VCaP (cell line): ENCODE measurements around the gene GPS2.
"Not testable (repeated sequence)": the region's sequence is repeated elsewhere in the genome, so short reads cannot be mapped to it uniquely, and the experiment has no call there.

Experiments used
- H3K27ac ChIP-seq: fragments of 450-650 bp; 2 replicates; pipeline ENCODE4 v1.5.1; 2017
- CTCF ChIP-seq: fragments of 450-650 bp; conservative IDR thresholded peaks from 2 replicates; pipeline ENCODE4 v1.5.1; 2017; ENCODE audit warnings: mild to moderate bottlenecking, moderate library complexity

GPS2 gene

GRCh38 chr17:7334938-7335538 is 19.9 kb upstream of the GPS2 start:
- H3K27ac ChIP-seq, result no peak overlapping the region
- no peak for TF ChIP-seq CTCF

GRCh38 chr17:7332600-7333069 is 17.5 kb upstream of the GPS2 start:
- H3K27ac ChIP-seq, result not testable (repeated sequence)

- no peak for TF ChIP-seq CTCF
- H3K27ac ChIP-seq, result no peak overlapping the region
Measured at GRCh38 chr17:7332111-7332510, 17.0 kb upstream of the GPS2 start.

GRCh38 chr17:7330638-7331015 is 15.5 kb upstream of the GPS2 start:
- peak overlapping the region; percentile 74 for H3K27ac ChIP-seq
- no peak for TF ChIP-seq CTCF

- peak overlapping the region; percentile 74 for H3K27ac ChIP-seq
- TF ChIP-seq CTCF, result no peak
Measured at GRCh38 chr17:7329997-7330637, 15.0 kb upstream of the GPS2 start.

- peak overlapping the region; percentile 74 for H3K27ac ChIP-seq
- TF ChIP-seq CTCF, result no peak
Measured at GRCh38 chr17:7329374-7329996, 14.3 kb upstream of the GPS2 start.

- no peak for TF ChIP-seq CTCF
- peak within 1 kb of the TSS; percentile 74 for H3K27ac ChIP-seq
Measured at GRCh38 chr17:7328840-7329373, 13.7 kb upstream of the GPS2 start, which contains the start of gene NEURL4. TSS of gene NEURL4 (minus strand) at chr17:7329335. CDS start at chr17:7329312, 23 bp downstream.
